Smooth muscle cell (in vitro differentiated cells): ENCODE results near the gene SEPTIN11. TPM values are rescaled to one million over a fixed set of nuclear protein-coding genes. Genes with fewer than 3 reads are reported as not detected.

Experiments used
- DNase-seq: peaks from one replicate; lab custom pipeline; 2025; ENCODE audit not compliant: unreplicated experiment; lab: John Stamatoyannopoulos, UW
- H2AFZ ChIP-seq: fragments of 200-600 bp; sonication (generic); 2 replicates; pipeline ENCODE4 v1.6.0; 2016; ENCODE audit warnings: antibody characterized with exemption, low read depth, mild to moderate bottlenecking
- H3F3A ChIP-seq: fragments of 200-600 bp; sonication (generic); 2 replicates; pipeline ENCODE4 v1.6.0; 2017; ENCODE audit warnings: antibody characterized with exemption, low read depth
- H3K27ac ChIP-seq: fragments of 200-600 bp; sonication (generic); 2 replicates; pipeline ENCODE4 v1.5.1; 2016; ENCODE audit warnings: low read depth, mild to moderate bottlenecking
- H3K27me3 ChIP-seq: fragments of 200-600 bp; sonication (generic); 2 replicates; pipeline ENCODE4 v1.6.1; 2016; ENCODE audit warnings: low read depth, mild to moderate bottlenecking
- H3K36me3 ChIP-seq: fragments of 200-600 bp; sonication (generic); 2 replicates; pipeline ENCODE4 v1.5.1; 2016; ENCODE audit warnings: low read depth
- H3K4me1 ChIP-seq: fragments of 200-600 bp; sonication (generic); 2 replicates; pipeline ENCODE4 v1.5.1; 2016; ENCODE audit warnings: low read depth
- H3K4me2 ChIP-seq: fragments of 200-600 bp; sonication (generic); 2 replicates; pipeline ENCODE4 v1.6.0; 2016; ENCODE audit warnings: mild to moderate bottlenecking
- H3K4me3 ChIP-seq: fragments of 200-600 bp; sonication (generic); 2 replicates; pipeline ENCODE4 v1.5.1; 2016; ENCODE audit warnings: mild to moderate bottlenecking
- H3K79me2 ChIP-seq: fragments of 200-600 bp; sonication (generic); 2 replicates; pipeline ENCODE4 v1.6.0; 2016; ENCODE audit warnings: low read depth, mild to moderate bottlenecking
- H3K9ac ChIP-seq: fragments of 200-600 bp; sonication (generic); 2 replicates; pipeline ENCODE4 v1.6.0; 2016; ENCODE audit warnings: low read depth
- H3K9me3 ChIP-seq: fragments of 200-600 bp; sonication (generic); replicated peaks from 2 replicates; pipeline ENCODE4 v1.5.1; 2016; ENCODE audit warnings: low read depth
- H4K20me1 ChIP-seq: fragments of 200-600 bp; sonication (generic); 2 replicates; pipeline ENCODE4 v1.6.0; 2016; ENCODE audit warnings: low read depth
- CTCF ChIP-seq: fragments of 200-600 bp; sonication (generic); IDR thresholded peaks from 2 replicates; pipeline ENCODE4 v1.5.1; 2017; ENCODE audit warnings: borderline replicate concordance, mild to moderate bottlenecking, antibody characterized with exemption; ENCODE audit not compliant: insufficient read depth, poor library complexity, severe bottlenecking
- WGBS: methylation state at CpG from one replicate; pipeline ENCODE4 v1.1.7; 2016; ENCODE audit warnings: low lambda C conversion rate; 5-methylcytosine and 5-hydroxymethylcytosine counted together
- polyA plus RNA-seq: library from polyadenylated mRNA; unstranded; fragments of >200 nt; fragmentation: Nextera tagmentation; extraction: Ambion mirVana; gene quantifications from 2 replicates; pipeline ENCODE4 v1.2.1, GENCODE V29; 2016
- total RNA-seq: library from RNA; depleted of rRNA; stranded (reverse); fragments of >200 nt; gene quantifications from 2 replicates; pipeline ENCODE4 v1.2.3, GENCODE V29; 2014

Gene SEPTIN11
- total and polyA plus RNA-seq, 2 experiments from 2014 or later, result 157 to 244 TPM

- Histone ChIP-seq H3F3A (peaks cover 16% of the 10 kb centered on the region), H4K20me1 (peaks cover 87% of the 10 kb centered on the region), H2AFZ (no peak overlapping the region), H3K9ac (no peak overlapping the region), H3K79me2 (peaks cover 99% of the 10 kb centered on the region), H3K27ac (no peak overlapping the region), H3K4me2 (no peak overlapping the region), H3K9me3 (no peaks in the 10 kb centered on the region), H3K27me3 (no peaks in the 10 kb centered on the region), H3K36me3 (no peaks in the 10 kb centered on the region), H3K4me1 (peaks cover 45% of the 10 kb centered on the region), H3K4me3 (no peak overlapping the region)
- 83% methylated on average over 2 of the region's 2 CpGs for WGBS
- DNase-seq, result no peak
- no peak for TF ChIP-seq CTCF
Measured at GRCh38 chr4:76974150-76974549, 24.6 kb downstream of the SEPTIN11 start.

- Histone ChIP-seq H3K4me2 (peak overlapping the region; percentile 30), H3K4me3 (no peak overlapping the region), H3K36me3 (no peaks in the 10 kb centered on the region), H3K79me2 (peaks cover 99% of the 10 kb centered on the region), H3F3A (peaks cover 16% of the 10 kb centered on the region), H2AFZ (no peak overlapping the region), H4K20me1 (peaks cover 87% of the 10 kb centered on the region), H3K27ac (peak overlapping the region; percentile 69), H3K9ac (no peak overlapping the region), H3K4me1 (peaks cover 36% of the 10 kb centered on the region), H3K9me3 (no peaks in the 10 kb centered on the region), H3K27me3 (no peaks in the 10 kb centered on the region)
- no peak for DNase-seq
- no peak for TF ChIP-seq CTCF
Measured at GRCh38 chr4:76977113-76977512, 27.6 kb downstream of the SEPTIN11 start.

GRCh38 chr4:76977736-76978350 lies 28.3 kb downstream of the SEPTIN11 start:
- peak overlapping the region; percentile 69 for H3K27ac ChIP-seq
- no peak overlapping the region for H3K4me3 ChIP-seq
- WGBS, result 55% methylated on average over 3 of the region's 3 CpGs
- no peak for DNase-seq
- no peak overlapping the region for H3K9ac ChIP-seq
- H3F3A ChIP-seq, result peaks cover 20% of the 10 kb centered on the region
- no peak overlapping the region for H2AFZ ChIP-seq
- peaks cover 99% of the 10 kb centered on the region for H3K79me2 ChIP-seq
- no peak for TF ChIP-seq CTCF
- peak overlapping the region; percentile 30 for H3K4me2 ChIP-seq
- H3K36me3 ChIP-seq, result no peaks in the 10 kb centered on the region
- peaks cover 31% of the 10 kb centered on the region for H3K4me1 ChIP-seq
- H3K9me3 ChIP-seq, result no peaks in the 10 kb centered on the region
- H4K20me1 ChIP-seq, result peaks cover 79% of the 10 kb centered on the region
- no peaks in the 10 kb centered on the region for H3K27me3 ChIP-seq

GRCh38 chr4:76979236-76979635 lies 29.7 kb downstream of the SEPTIN11 start:
- Histone ChIP-seq H4K20me1 (peaks cover 67% of the 10 kb centered on the region), H3K4me3 (no peak overlapping the region), H3K79me2 (peaks cover 99% of the 10 kb centered on the region), H2AFZ (no peak overlapping the region), H3K27ac (no peak overlapping the region), H3K4me2 (no peak overlapping the region), H3K9me3 (no peaks in the 10 kb centered on the region), H3F3A (peaks cover 25% of the 10 kb centered on the region), H3K9ac (no peak overlapping the region), H3K36me3 (no peaks in the 10 kb centered on the region), H3K27me3 (no peaks in the 10 kb centered on the region), H3K4me1 (peaks cover 34% of the 10 kb centered on the region)
- WGBS, result 75% methylated on average over 2 of the region's 2 CpGs
- DNase-seq, result no peak
- TF ChIP-seq CTCF, result no peak
